HG03342 (cell line): ENCODE data around the gene RAPGEF4.

Source experiments
- ATAC-seq: cut with Tn5 transposase; IDR thresholded peaks from one replicate; pipeline ENCODE4 v1.9.1; 2021; ENCODE audit warnings: mild to moderate bottlenecking, moderate library complexity; ENCODE audit not compliant: unreplicated experiment

Gene RAPGEF4

DNA sequence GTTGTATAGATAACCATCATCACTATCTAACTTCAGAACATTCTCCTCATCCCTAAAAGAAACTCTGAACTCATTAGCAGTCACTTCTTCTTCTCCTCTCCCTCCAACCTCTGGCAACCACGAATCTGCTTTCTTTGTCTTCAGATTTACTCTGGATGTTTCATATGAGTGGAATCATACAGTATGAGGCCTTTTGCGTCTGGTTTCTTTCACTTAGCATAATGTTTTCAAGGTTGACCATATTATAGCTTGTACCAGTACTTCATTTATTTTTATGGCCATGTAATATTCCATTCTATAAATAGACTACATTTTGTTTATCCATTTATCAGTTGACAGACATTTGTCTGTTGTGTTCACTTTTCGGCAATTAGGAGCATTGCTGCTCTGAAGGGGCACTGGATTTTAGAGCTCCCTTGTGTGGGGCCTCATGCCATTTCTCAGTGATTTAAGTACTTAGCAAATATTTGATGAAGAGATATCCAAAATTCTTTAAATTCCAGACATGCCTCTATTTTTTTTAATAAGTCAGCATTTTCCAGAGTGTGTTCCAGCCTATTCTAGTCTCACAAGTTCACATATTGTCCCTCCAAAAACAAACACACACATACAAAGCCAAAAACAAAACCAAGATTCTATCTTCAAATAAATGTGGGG lies 317.5 kb downstream of the RAPGEF4 start:
- ATAC-seq, result no peak

DNA sequence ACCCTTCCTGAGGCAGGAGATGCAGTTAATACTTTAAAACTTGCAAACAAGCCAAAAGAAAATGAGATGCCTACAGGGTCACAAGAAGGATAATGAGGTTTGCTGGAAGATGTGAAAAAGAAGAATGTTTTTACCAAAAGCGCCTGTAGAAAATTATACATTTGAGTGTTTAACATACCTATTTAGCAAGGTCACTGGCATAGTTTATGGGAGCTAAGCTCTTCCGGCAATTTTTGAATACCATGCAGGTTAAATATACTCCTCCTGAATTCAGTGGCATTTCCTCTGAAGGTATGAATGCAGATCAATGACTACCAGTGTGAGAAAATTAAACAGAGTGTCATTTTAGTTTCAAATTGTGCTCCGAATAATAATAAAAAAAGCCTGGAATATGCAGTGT lies 318.8 kb downstream of the RAPGEF4 start:
- no peak for ATAC-seq

DNA sequence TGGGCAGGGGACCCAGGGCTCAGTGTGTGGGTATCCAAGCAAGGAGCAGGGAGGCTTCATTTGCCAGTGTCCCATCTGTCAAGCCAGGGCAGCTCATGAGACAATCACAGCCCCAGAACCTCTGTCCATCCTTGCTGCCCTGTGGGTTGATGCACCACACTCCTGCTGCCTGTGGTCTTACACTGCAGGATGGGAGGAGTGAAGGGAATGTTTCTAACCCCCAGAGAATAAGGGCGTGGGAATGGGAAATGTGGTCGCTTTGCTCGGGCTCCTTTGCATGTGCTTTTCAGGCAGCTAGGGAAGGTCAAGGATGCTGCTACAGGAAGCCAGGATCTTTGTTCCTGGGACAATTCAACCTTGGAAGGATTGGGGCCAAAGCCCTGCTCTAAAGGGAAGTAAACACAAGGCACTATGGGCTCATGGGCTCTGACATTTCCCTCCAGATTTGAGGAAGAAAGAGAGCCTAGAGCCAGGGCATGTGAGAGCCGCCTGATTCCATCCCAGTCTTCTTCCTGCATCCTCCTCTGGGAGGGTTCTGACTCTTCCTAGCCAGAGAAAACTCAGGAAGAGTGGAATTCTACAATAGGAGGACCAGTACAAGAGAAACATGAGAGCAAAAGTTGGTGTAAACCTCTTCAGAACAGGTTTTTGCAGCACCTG lies 321.2 kb downstream of the RAPGEF4 start:
- ATAC-seq, result no peak

DNA sequence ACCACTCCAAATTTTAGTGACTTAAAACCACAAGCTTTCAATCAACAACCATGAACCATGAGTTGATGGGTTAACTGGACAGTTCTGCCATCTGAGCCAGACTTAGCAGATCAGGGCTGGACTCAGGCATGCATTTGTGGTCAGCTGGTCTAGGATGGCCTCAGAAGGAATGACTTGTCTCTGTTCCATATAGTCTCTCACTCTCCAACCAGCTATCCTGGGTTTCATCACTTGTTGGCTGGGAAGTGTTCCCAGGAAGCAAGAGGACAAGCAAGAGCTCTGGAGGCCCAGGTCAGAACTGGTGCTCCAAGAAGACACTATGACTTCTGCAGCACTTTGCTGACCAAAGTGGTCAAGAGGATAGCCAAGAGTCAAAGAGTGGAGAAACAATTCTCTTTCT lies 322.5 kb downstream of the RAPGEF4 start:
- no peak for ATAC-seq

DNA sequence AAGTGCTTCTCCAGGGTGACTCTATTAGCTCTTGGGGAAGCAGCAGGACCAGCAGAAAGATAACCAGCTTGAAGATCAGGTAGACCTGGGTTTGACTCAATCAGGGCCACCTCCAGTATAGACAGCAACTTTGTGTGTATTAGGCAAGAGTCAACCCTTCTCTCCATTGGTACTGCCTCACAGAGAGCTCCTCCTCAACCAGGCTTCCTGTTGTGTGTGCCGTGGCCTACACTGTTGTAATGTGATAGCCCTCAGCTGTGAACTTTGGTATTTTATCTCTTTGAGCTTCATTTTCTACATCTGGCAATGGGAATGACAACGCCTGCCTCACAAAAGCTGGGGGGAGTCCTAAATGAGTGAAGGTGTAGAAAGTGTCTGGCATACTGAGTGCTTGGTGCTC lies 323.0 kb downstream of the RAPGEF4 start:
- ATAC-seq, result no peak

DNA sequence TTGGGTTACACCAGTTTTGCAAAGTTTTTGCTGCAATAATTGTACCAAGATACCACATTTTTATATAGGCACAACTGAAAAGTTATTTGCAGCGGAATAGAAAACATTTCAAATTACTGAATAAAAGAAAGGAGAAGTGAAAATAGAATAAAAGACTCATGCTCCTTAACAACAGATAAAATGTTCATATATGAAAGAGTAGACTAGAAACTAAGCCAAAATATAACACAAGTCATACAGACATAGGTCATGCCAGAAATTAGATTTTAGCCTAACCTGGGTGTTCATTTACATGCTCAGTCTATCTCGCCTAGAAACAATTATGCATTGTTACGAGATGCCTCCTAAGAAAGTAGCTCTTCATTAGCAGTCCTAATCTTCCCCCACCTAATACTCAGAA lies 323.6 kb downstream of the RAPGEF4 start:
- no peak for ATAC-seq

DNA sequence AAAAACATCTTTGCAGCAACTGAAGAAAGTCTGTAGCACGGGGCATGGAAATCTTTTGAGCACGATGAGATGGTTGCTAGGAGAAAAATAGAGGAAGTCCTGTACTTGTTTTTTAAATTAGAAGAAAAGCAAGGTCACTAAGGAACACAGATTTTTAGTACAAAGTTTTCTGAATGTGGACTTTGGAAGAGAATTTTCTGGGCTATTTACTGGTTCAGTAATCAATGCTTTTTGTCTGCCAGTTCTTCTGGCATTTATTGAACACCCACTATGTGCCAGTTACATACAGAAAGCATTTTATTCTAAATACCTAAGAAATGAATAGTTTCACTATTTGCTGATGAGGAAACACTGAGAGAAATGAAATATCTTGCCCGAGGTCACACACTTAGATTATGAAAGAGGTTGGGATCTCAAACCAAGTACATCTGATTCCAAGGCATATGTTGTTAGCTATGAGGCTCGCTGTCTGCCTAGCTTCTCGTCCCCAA lies 324.4 kb downstream of the RAPGEF4 start:
- ATAC-seq, result no peak

DNA sequence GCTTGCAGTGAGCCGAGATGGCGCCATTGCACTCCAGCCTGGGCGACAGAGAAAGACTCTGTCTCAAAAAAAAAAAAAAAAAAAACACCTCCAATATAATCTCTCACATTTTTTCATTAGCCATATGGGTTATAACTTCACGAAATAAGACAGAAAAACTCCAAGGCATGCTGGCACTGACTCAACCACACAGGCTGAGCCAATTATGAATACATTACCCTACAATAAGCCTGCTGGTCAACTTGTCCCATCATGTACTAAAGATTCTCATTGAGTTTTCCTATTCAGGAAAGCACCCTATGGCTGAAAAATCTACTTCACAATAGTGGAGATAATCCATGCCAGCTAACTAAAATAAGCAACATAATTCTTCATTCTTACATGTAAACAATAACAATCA lies 327.2 kb downstream of the RAPGEF4 start:
- no peak for ATAC-seq

DNA sequence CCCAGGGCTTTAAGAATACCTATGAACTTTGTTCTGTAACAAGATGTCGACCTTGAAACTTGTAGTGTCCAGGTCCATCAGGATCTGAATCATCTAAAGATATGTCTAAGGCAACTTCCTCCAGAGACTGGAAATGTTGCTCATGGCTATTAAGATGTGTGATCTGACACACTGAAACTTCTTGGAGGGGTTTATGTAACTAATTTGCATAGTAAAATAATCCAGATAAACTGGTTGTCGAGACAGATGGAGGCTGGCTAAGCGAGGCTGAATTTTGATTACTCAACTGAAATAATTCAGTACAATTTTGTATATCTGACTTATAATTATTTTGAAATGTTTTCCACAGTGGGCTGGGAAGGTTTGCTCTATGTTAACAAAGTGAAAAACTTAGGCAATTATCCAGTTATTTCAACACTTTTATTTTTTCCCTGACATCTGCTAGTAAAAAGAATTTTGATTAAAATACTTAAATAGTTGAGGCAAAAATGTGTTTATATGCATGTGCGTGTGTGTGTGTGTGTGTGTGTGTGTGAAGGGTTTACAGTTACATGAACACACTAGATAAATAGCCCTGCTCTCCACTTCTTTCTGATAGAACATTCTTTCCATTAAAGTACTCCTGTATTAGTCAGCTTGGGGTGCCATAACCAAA lies 328.6 kb downstream of the RAPGEF4 start:
- no peak for ATAC-seq

DNA sequence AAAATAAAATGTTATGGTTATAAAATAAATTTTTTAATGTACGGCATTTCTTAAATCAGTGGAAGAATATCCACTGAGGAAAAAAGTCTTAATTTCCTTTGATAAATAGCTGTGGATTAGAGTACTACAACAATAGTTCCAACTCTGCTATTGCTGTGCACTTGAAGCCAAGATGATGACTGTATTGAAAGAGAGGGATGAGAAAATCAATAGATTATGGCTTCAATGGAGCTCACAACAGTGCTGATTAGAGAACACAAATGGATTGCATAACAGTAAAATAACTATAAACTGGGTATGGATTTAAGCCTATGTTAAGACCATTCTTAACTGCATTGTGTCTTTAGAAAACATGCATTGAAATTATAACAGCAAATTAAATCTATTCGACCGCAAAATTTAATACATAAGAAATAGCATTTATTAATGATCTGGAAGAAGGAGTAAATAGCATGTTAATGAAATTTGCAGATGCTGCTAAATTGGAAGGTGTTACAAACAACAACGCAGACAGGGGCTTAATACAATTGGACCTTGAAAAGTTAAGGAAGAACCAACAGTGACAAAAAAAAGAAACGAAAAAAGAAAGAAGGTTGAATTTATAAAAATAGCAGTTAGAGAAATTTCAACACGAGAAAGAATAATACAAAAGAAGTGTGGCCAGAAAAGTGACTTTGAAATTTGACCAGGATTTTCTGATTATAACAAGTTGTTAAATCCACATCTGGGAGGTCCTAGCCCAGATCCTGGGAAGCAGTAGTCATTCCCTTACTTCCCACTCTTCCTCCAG lies 331.4 kb downstream of the RAPGEF4 start:
- no peak for ATAC-seq

DNA sequence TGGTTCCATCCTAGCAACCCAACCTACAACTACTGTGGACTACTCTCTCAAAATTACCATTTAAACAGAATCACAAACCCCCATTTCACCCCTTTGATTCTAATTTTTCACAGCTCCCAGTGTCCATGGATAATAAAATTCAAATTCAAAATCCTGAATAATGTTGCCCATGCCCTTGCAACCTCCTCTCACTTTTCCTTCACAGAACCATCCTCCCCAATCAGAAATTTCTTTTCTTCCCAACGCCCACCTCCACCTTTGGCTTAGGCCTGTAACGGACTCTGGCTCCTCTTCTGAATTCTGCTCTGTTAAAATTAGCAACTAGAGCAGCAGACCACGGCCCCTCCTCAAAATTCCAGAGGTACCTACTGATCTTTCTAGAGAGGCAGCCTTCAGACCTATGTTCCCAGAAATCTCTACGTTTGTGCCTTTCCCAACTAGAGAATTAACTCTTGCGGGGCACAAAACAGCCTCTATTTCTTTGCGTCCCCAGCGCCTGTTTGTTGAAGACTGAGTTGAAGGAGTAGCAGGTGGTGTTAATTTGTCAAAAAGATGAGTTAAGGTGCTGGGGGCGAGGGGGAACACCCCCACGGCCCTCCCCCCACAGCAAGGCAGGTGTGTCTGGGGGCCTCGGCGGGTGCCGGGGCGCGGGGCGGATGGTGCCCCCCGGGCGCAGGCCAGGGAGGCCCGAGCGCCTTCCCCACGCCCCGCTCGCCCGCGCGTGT lies 339.6 kb downstream of the RAPGEF4 start:
- peak; percentile 4 for ATAC-seq

DNA sequence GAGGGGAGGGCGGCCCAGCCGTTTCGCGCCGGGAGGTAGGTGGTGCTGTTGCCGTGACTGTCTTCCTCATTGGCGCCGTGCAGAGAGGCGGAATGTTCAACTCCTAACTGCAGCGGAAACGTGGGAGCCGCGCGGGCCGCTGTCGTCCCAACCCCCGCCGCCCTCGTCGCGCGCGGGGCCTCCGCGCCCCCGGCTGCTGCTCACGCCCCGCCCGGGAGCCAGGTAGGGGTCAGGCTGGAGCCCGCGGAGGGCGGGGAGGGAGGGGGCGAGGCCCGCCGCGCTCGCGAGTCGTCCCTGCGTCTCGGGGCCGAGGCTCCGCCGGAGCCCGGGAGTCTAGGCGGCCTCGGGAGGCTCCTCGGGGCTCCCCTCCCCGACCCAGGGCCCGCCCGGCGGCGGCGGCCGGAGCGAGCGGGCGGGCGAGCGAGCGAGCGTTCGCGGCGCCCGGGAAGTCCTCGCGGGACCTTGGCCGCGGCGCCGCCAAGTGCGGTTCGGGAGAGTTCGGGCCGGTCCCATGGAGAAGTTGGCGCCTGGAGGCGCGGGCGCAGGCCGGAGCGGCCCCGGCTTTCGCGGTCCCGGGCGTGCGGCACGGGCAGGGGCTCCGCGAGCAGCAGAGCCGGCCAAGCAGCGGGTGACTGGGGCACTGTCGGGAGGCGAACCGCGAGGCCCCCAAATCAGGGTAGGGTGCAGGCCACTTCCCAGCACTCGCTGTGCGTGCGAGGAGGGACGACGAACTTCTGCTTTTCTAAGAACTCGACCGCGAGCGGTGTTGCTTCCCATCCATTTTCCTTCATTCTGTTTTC lies 340.3 kb downstream of the RAPGEF4 start, which contains the start of gene MAP3K20:
Gene MAP3K20, plus strand, starts transcription at position 66 of the 800 bp plus-strand sequence. CDS start 15,186 bp downstream, outside the sequence.
- peak; percentile 57 for ATAC-seq

DNA sequence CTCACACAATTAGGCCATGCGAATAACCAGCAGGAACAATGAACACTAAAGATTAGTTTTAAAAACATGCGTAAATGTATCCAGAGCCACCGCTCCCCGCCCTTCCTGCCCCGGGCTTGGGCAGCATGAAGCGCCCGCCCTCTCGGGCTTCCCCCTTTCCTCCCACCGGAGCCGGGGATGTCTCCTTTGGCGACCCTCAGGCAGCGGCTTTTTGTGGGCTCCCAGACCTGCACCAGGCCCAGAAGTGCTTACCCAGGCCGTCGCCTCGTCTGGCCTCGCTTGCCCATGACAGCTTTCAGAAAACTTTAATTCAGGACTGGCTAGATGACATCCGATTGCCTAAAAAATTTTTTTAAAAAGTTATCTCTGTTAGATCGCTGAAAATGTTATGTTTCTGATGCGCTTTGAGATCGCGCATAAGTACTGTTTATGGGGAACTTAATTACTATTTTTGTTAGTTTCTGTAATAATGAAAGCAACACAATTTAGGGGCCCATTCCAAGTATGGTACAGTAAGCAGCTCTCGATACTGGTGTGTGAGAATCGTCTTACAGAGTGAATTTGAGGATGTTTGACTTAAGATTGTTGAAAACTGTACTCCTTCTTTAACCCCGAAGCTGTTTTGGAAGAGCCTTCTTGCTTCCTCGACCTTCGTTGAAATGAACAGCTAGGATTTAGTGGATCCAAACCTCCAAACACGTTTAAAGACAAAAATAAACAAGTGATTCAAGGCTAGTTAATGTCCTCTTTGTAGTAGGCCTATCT lies 341.1 kb downstream of the RAPGEF4 start:
- peak; percentile 30 for ATAC-seq

DNA sequence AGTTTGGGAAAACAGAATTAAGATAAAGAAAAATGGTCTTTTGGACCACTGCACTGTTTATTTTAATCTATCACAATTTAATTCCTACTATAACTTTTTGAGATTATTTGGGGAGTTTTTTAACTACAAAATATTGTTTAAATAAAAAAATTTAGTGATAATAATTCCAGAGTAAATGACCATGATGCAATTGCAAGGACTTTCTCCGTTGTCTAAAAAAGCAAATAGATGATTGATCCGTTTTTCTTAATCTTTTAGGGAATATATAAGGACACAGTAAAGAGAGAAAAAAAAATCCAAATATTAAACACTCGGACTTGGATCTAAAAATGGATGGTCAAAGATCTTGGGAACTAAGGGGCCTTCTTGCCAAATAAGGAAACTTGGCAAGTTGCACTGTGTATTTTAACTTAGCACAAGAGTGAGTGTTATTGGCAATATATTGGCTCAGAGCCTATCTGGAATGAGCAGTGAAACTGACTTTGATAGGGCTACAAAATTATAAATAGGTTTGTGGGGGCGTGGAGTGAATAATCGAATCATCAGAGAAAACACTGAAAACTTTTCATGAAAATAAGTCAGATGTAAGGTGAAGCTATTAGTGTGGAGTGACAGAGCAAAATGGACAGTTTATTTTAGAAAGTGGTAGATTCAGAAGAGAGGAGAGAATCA lies 342.0 kb downstream of the RAPGEF4 start:
- no peak for ATAC-seq

DNA sequence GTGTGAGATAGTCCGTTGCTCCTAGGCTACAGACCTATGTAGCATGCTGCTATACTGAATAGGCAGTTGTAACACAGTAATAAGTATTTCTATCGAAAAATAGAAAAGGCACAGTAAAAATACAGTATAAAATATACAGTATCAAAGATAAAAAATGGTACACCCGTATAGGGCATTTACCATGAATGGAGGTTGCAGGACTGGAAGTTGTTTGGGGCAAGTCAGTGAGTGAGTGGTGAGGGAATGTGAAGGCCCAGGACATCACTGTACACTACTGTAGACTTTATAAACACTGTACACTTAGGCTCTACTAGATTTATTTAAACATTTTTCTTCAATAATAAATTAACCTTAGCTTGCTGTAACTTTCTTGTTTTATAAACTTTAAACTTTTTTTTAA lies 343.5 kb downstream of the RAPGEF4 start:
- ATAC-seq, result no peak

DNA sequence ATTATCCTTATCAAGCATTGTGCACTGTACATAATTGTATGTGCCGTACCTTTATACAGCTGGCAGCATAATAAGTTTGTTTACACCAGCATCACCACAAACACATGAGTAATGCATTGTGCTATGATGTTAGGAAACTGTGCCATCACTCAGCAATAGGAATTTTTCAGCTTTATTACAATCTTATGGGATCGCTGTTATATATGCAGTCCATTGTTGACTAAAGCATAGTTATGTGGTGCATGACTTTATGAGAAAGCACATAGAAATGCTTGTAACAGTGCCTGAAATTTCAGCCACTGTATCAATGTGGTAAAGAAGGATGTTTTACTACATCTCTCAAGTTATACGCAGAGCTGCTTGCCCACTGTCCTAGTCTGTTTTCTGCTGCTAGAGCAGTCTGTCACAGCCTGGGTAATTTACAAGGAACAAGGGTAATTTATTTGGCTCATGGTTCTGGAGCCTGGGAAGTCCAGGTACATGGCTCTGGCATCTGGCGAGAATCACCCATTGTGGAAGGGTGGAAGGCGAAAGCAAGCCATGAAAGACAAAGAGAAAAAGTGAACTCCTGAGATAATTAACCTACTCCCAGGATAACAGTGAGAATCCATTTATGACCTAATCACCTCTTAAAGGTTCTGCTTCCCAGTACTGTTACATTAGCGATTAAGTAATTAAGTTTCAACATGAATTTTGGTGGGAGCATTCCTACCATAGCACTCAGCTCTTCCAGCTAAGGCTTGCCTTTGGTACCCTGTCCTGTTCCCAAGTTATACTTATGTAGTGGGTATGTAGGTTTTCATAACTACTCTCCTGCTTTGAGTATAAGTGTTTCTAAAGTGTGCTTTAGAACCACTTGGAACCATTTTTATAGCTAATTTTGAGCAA lies 344.6 kb downstream of the RAPGEF4 start:
- no peak for ATAC-seq

DNA sequence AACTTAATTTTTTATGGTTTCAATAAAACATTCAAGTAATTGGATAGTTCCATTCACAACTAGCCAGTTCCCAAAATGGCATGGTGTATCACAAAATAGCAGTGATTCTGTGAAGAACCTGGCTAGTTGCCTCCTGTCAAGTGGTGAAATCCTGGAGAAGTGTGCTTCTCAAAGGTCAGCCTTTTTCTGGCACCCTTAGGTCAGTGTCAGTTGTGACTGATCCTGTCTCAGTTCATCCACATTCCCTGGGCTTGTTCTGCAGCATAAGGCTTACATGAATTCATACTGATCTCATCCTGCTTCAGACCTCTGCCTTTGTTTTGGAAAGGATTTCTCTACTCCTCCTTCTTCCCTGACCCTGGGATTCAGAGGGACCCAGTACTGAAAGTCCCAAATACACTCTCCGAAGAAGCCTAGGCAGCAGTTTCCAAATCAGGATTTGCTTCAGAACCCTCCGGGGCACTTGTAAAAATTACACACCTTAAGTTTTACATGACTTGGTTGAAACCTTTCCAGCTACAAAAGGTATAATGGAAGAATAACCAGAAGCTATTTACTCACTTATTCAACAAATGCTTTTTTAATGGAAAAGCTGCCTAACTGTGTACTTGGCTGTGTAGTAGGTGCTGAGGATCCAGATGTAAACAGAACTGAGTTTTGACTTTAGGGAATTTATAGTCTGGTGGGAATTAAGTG lies 351.0 kb downstream of the RAPGEF4 start:
- ATAC-seq, result no peak
